SK-N-SH (cell line): Measurements from ENCODE around the gene OSBPL5. TPM values are rescaled to one million over a fixed set of nuclear protein-coding genes. Genes with fewer than 3 reads are reported as not detected.

ENCODE experiments used
- CTCF ChIA-PET: fragments of 300-600, 350-600 bp; formaldehyde crosslinking; extraction: SDS; loops from one replicate; lab custom pipeline; 2021; lab: Yijun Ruan, JAX
- POLR2A ChIA-PET: fragments of 350-600 bp; sonication (Branson Sonifier 250); formaldehyde crosslinking; extraction: SDS; loops from one replicate; lab custom pipeline; 2020; ENCODE audit warnings: antibody characterized with exemption, inconsistent platforms; lab: Yijun Ruan, JAX
- DNase-seq: peaks from one replicate; pipeline ENCODE4 v3.0.0; 2012
- H2AFZ ChIP-seq: fragments of 200-600 bp; sonication (generic); 2 replicates; pipeline ENCODE4 v1.8.1; 2016; ENCODE audit warnings: antibody characterized with exemption, mild to moderate bottlenecking, low read depth
- H3F3A ChIP-seq: fragments of 200-600 bp; sonication (generic); replicated peaks from 2 replicates; pipeline ENCODE3; 2016; ENCODE audit warnings: antibody characterized with exemption, mild to moderate bottlenecking; ENCODE audit not compliant: insufficient read depth
- H3K27ac ChIP-seq, 2 experiments: fragments of 200-500 bp in 1 of 2; fragments of 200-600 bp in 1 of 2; sonication (Bioruptor generic) in 1 of 2; sonication (generic), shearing (Covaris generic) in 1 of 2; 2 replicates each; pipeline versions ENCODE4 v1.5.1 to v1.6.1; 2014 to 2016; ENCODE audit warnings: low read depth in 2 of 2, inconsistent platforms in 1 of 2, low read length in 1 of 2, mild to moderate bottlenecking in 1 of 2, mixed read lengths in 1 of 2
- H3K27me3 ChIP-seq: fragments of 200-600 bp; sonication (generic), shearing (Covaris generic); 2 replicates; pipeline ENCODE4 v1.6.1; 2016; ENCODE audit warnings: mixed run types; ENCODE audit not compliant: insufficient read depth
- H3K36me3 ChIP-seq, 2 experiments: fragments of 200-500 bp in 1 of 2; fragments of 200-600 bp in 1 of 2; sonication (Bioruptor generic) in 1 of 2; sonication (generic) in 1 of 2; replicated peaks in 1 of 2; 2 replicates each; pipeline versions ENCODE3 to v1.5.1; 2014 to 2016; ENCODE audit warnings: low read length in 1 of 2, mild to moderate bottlenecking in 1 of 2; ENCODE audit not compliant: insufficient read depth in 2 of 2, control insufficient read depth in 1 of 2
- H3K4me1 ChIP-seq, 2 experiments: fragments of 200-500 bp in 1 of 2; fragments of 200-600 bp in 1 of 2; sonication (Bioruptor generic) in 1 of 2; sonication (generic), shearing (Covaris generic) in 1 of 2; 2 replicates each; pipeline versions ENCODE4 v1.5.1 to v1.6.1; 2014 to 2016; ENCODE audit warnings: low read depth in 1 of 2, low read length in 1 of 2, mixed run types in 1 of 2; ENCODE audit not compliant: insufficient read depth in 2 of 2, control insufficient read depth in 1 of 2
- H3K4me2 ChIP-seq: fragments of 200-600 bp; sonication (generic), shearing (Covaris generic); 2 replicates; pipeline ENCODE4 v1.6.1; 2017; ENCODE audit warnings: mixed run types
- H3K4me3 ChIP-seq, 2 experiments: fragments of 200-500 bp in 1 of 2; fragments of 200-600 bp in 1 of 2; sonication (Bioruptor generic) in 1 of 2; sonication (generic), shearing (Covaris generic) in 1 of 2; 2 replicates each; pipeline versions ENCODE4 v1.5.1 to v1.8.1; 2014 to 2016; ENCODE audit warnings: low read depth in 2 of 2, inconsistent platforms in 1 of 2, low read length in 1 of 2, mild to moderate bottlenecking in 1 of 2, mixed read lengths in 1 of 2, moderate library complexity in 1 of 2
- H3K79me2 ChIP-seq: fragments of 200-600 bp; sonication (generic); 2 replicates; pipeline ENCODE4 v1.8.1; 2017; ENCODE audit warnings: mild to moderate bottlenecking; ENCODE audit not compliant: insufficient read depth
- H3K9ac ChIP-seq: fragments of 200-600 bp; sonication (generic); 2 replicates; pipeline ENCODE4 v1.6.1; 2017; ENCODE audit warnings: mixed run types
- H3K9me2 ChIP-seq: fragments of 200-600 bp; sonication (generic); 2 replicates; pipeline ENCODE4 v1.6.1; 2017; ENCODE audit warnings: mixed run types
- H3K9me3 ChIP-seq: fragments of 200-600 bp; sonication (generic); 2 replicates; pipeline ENCODE4 v1.6.1; 2017; ENCODE audit warnings: mixed run types, mild to moderate bottlenecking, moderate library complexity
- H4K20me1 ChIP-seq: fragments of 200-600 bp; sonication (generic); 2 replicates; pipeline ENCODE4 v1.6.1; 2017; ENCODE audit warnings: mild to moderate bottlenecking, mixed run types; ENCODE audit not compliant: insufficient read depth
- CHD2 ChIP-seq: fragments of 150-350 bp; IDR thresholded peaks from 2 replicates; pipeline ENCODE4 v1.6.1; 2018; ENCODE audit warnings: low read length; ENCODE audit not compliant: partially characterized antibody
- EP300 ChIP-seq, 2 experiments: IDR thresholded peaks; 2 replicates each; pipeline versions ENCODE4 v1.4.0 to v1.6.1; 2012; ENCODE audit warnings: borderline replicate concordance in 1 of 2, low read depth in 1 of 2, low read length in 1 of 2
- FOXJ3 ChIP-seq: sonication (generic); formaldehyde crosslinking; IDR thresholded peaks from 2 replicates; pipeline ENCODE4 v1.5.1; 2020; ENCODE audit warnings: mild to moderate bottlenecking, missing genetic modification reagents
- FOXM1 ChIP-seq: IDR thresholded peaks from 2 replicates; pipeline ENCODE4 v1.4.0; 2012; ENCODE audit warnings: low read depth, mild to moderate bottlenecking
- JUND ChIP-seq: IDR thresholded peaks from 2 replicates; pipeline ENCODE4 v1.4.0; 2012
- MXI1 ChIP-seq: IDR thresholded peaks from 2 replicates; pipeline ENCODE4 v1.6.1; 2012; ENCODE audit warnings: mild to moderate bottlenecking, low read depth, low read length, improper control_type of control experiment
- NFIC ChIP-seq: IDR thresholded peaks from 2 replicates; pipeline ENCODE4 v1.4.0; 2012; ENCODE audit warnings: borderline replicate concordance
- POLR2AphosphoS5 ChIP-seq: IDR thresholded peaks from 2 replicates; pipeline ENCODE4 v1.6.1; 2012; ENCODE audit warnings: low read depth, low read length
- RAD21 ChIP-seq: IDR thresholded peaks from 2 replicates; pipeline ENCODE4 v1.6.1; 2012; ENCODE audit warnings: mild to moderate bottlenecking, low read length
- RCOR1 ChIP-seq: fragments of 150-350 bp; IDR thresholded peaks from 2 replicates; pipeline ENCODE4 v1.6.1; 2017; ENCODE audit warnings: antibody characterized with exemption, low read length
- RFX5 ChIP-seq: IDR thresholded peaks from 2 replicates; pipeline ENCODE4 v1.6.1; 2012; ENCODE audit warnings: mild to moderate bottlenecking, improper control_type of control experiment, low read length
- RXRA ChIP-seq: IDR thresholded peaks from 2 replicates; pipeline ENCODE4 v1.4.0; 2012; ENCODE audit warnings: low read depth, mild to moderate bottlenecking, borderline replicate concordance
- SIN3A ChIP-seq: IDR thresholded peaks from 2 replicates; pipeline ENCODE4 v1.6.1; 2012; ENCODE audit warnings: low read depth, mild to moderate bottlenecking, low read length, moderate library complexity, borderline replicate concordance
- SMC3 ChIP-seq: IDR thresholded peaks from 2 replicates; pipeline ENCODE4 v1.6.1; 2012; ENCODE audit warnings: low read depth, low read length, improper control_type of control experiment
- TCF12 ChIP-seq: IDR thresholded peaks from 2 replicates; pipeline ENCODE4 v1.4.0; 2012
- TEAD4 ChIP-seq: IDR thresholded peaks from 2 replicates; pipeline ENCODE4 v1.4.0; 2012; ENCODE audit warnings: mild to moderate bottlenecking, borderline replicate concordance; ENCODE audit not compliant: insufficient read depth
- YY1 ChIP-seq: IDR thresholded peaks from 2 replicates; pipeline ENCODE4 v1.4.0; 2012; ENCODE audit warnings: low read depth, mild to moderate bottlenecking
- WGBS: methylation state at CpG from one replicate; pipeline ENCODE4 v1.1.6; 2017; ENCODE audit warnings: low lambda C conversion rate; 5-methylcytosine and 5-hydroxymethylcytosine counted together
- polyA plus RNA-seq, 3 experiments: library from polyadenylated mRNA; depleted of rRNA; stranded (reverse); fragments of >200 nt; gene quantifications; 2 replicates each; pipeline ENCODE4 v1.2.3, GENCODE V29; 2012
- TF ChIP-seq, protein P1 (sequence below): fragments of 150-350 bp; IDR thresholded peaks from 2 replicates; pipeline ENCODE4 v1.6.1; 2016; ENCODE audit warnings: mild to moderate bottlenecking, low read depth, low read length
- TF ChIP-seq, protein P2 (sequence below): IDR thresholded peaks from 2 replicates; pipeline ENCODE4 v1.6.1; 2012; ENCODE audit warnings: mild to moderate bottlenecking, low read depth, low read length, moderate library complexity
- TF ChIP-seq, protein P3 (sequence below): IDR thresholded peaks from 2 replicates; pipeline ENCODE4 v1.4.0; 2012; ENCODE audit warnings: low read depth, borderline replicate concordance

The OSBPL5 gene
- polyA plus RNA-seq, 1 of the 3 experiments (the other 2 are of a cell fraction) = 10.9 TPM

DNA sequence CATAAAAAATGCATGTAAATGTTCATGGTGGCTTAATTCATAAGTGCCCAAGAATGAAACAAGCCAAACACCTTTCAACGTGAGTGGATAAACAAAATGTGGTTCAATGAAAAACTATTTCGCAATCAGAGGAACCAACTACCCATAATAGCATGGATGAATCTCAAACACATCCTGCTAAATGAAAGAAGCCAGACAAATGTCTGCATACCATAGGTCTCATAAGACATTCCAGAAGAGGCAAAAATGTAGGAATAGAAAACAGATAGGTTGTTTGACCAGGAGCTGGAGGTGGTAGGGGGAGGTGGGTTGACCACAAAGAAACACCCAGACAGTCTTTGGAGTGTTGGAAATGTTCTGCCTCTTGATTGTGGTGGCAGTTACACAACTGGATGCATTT is 13.2 kb upstream of the OSBPL5 start:
- H2AFZ ChIP-seq = no peak overlapping the region
- H4K20me1 ChIP-seq = no peaks in the 10 kb centered on the region
- H3K4me2 ChIP-seq = no peak overlapping the region
- no peaks in the 10 kb centered on the region for H3K27me3 ChIP-seq
- TF ChIP-seq SIN3A (no peak), TCF12 (peak; percentile 22; the same call in 1 of the 2 replicates)
- H3K9me3 ChIP-seq = peaks cover 5% of the 10 kb centered on the region; the same call in 1 of the 2 replicates
- H3K27ac ChIP-seq = no peak overlapping the region
- H3K9me2 ChIP-seq = no peaks in the 10 kb centered on the region
- CTCF ChIA-PET = no interaction called here
- H3F3A ChIP-seq = no peaks in the 10 kb centered on the region
- WGBS = 17% methylated on average over 2 of the region's 2 CpGs
- POLR2A ChIA-PET = no interaction called here
- H3K4me3 ChIP-seq = no peak overlapping the region
- no peaks in the 10 kb centered on the region for H3K4me1 ChIP-seq
- no peak overlapping the region for H3K9ac ChIP-seq
- H3K79me2 ChIP-seq = no peaks in the 10 kb centered on the region
- H3K36me3 ChIP-seq = no peaks in the 10 kb centered on the region
- DNase-seq = no peak

- DNase-seq = no peak
- Histone ChIP-seq H3K9ac (no peak overlapping the region), H3F3A (no peaks in the 10 kb centered on the region), H3K27me3 (no peaks in the 10 kb centered on the region), H2AFZ (no peak overlapping the region), H3K4me2 (no peak overlapping the region), H3K27ac (no peak overlapping the region), H4K20me1 (no peaks in the 10 kb centered on the region), H3K4me3 (no peak overlapping the region), H3K79me2 (no peaks in the 10 kb centered on the region), H3K9me3 (peaks cover 5% of the 10 kb centered on the region; the same call in 1 of the 2 replicates), H3K36me3 (no peaks in the 10 kb centered on the region), H3K9me2 (no peaks in the 10 kb centered on the region), H3K4me1 (no peaks in the 10 kb centered on the region)
- TF ChIP-seq YY1 = no peak
- no peak for TF ChIP-seq SIN3A
- TF ChIP-seq FOXM1 = no peak
- no peak for TF ChIP-seq RAD21
- TF ChIP-seq, protein P1, sequence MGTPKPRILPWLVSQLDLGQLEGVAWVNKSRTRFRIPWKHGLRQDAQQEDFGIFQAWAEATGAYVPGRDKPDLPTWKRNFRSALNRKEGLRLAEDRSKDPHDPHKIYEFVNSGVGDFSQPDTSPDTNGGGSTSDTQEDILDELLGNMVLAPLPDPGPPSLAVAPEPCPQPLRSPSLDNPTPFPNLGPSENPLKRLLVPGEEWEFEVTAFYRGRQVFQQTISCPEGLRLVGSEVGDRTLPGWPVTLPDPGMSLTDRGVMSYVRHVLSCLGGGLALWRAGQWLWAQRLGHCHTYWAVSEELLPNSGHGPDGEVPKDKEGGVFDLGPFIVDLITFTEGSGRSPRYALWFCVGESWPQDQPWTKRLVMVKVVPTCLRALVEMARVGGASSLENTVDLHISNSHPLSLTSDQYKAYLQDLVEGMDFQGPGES = no peak
- TF ChIP-seq JUND = no peak
- CTCF ChIA-PET = no interaction called here
- POLR2A ChIA-PET = no interaction called here
- WGBS = 27% methylated on average over 2 of the region's 2 CpGs
Observed at GRCh38 chr11:3177931-3178330, 12.8 kb upstream of the OSBPL5 start.

GRCh38 chr11:3176487-3176886 is 11.4 kb upstream of the OSBPL5 start:
- Histone ChIP-seq H3K36me3 (no peaks in the 10 kb centered on the region), H3K4me2 (no peak overlapping the region), H4K20me1 (no peaks in the 10 kb centered on the region), H3K79me2 (no peaks in the 10 kb centered on the region), H3K4me1 (no peaks in the 10 kb centered on the region; a peak in 1 of 4 replicates), H3K9me2 (no peaks in the 10 kb centered on the region), H2AFZ (no peak overlapping the region), H3K4me3 (no peak overlapping the region), H3F3A (no peaks in the 10 kb centered on the region), H3K27ac (no peak overlapping the region), H3K27me3 (0 out of 2 replicates have a peak, but pooled peaks cover 4% of the 10 kb centered on the region), H3K9ac (no peak overlapping the region), H3K9me3 (peaks cover 5% of the 10 kb centered on the region; the same call in 1 of the 2 replicates)
- no peak for DNase-seq
- ChIA-PET POLR2A (no interaction called here), CTCF (no interaction called here)
- no peak for TF ChIP-seq MXI1
- TF ChIP-seq TEAD4 = no peak
- TF ChIP-seq CHD2 = no peak
- TF ChIP-seq RCOR1 = no peak
- TF ChIP-seq RFX5 = no peak
- no peak for TF ChIP-seq SMC3
- TF ChIP-seq NFIC = no peak
- no peak for TF ChIP-seq POLR2AphosphoS5
- TF ChIP-seq EP300 (IDR thresholded peaks at IDR 0.05; ENCODE audit: borderline replicate concordance in 1 of 2, low read depth in 1 of 2, low read length in 1 of 2) = no peak
- TF ChIP-seq, protein P2, sequence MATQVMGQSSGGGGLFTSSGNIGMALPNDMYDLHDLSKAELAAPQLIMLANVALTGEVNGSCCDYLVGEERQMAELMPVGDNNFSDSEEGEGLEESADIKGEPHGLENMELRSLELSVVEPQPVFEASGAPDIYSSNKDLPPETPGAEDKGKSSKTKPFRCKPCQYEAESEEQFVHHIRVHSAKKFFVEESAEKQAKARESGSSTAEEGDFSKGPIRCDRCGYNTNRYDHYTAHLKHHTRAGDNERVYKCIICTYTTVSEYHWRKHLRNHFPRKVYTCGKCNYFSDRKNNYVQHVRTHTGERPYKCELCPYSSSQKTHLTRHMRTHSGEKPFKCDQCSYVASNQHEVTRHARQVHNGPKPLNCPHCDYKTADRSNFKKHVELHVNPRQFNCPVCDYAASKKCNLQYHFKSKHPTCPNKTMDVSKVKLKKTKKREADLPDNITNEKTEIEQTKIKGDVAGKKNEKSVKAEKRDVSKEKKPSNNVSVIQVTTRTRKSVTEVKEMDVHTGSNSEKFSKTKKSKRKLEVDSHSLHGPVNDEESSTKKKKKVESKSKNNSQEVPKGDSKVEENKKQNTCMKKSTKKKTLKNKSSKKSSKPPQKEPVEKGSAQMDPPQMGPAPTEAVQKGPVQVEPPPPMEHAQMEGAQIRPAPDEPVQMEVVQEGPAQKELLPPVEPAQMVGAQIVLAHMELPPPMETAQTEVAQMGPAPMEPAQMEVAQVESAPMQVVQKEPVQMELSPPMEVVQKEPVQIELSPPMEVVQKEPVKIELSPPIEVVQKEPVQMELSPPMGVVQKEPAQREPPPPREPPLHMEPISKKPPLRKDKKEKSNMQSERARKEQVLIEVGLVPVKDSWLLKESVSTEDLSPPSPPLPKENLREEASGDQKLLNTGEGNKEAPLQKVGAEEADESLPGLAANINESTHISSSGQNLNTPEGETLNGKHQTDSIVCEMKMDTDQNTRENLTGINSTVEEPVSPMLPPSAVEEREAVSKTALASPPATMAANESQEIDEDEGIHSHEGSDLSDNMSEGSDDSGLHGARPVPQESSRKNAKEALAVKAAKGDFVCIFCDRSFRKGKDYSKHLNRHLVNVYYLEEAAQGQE = no peak
- TF ChIP-seq, protein P3, sequence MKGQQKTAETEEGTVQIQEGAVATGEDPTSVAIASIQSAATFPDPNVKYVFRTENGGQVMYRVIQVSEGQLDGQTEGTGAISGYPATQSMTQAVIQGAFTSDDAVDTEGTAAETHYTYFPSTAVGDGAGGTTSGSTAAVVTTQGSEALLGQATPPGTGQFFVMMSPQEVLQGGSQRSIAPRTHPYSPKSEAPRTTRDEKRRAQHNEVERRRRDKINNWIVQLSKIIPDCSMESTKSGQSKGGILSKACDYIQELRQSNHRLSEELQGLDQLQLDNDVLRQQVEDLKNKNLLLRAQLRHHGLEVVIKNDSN = no peak
- TF ChIP-seq RXRA = no peak
- TF ChIP-seq FOXJ3 (CRISPR knock-in tag) = no peak
